HG03103 (cell line): ENCODE measurements around the gene RPL32.
"Not testable (repeated sequence)": the region's sequence is repeated elsewhere in the genome, so short reads cannot be mapped to it uniquely, and the experiment has no call there.

ENCODE experiments used
- ATAC-seq: cut with Tn5 transposase; IDR thresholded peaks from one replicate; pipeline ENCODE4 v1.9.1; 2021; ENCODE audit warnings: low read depth; ENCODE audit not compliant: unreplicated experiment

RPL32 gene

DNA sequence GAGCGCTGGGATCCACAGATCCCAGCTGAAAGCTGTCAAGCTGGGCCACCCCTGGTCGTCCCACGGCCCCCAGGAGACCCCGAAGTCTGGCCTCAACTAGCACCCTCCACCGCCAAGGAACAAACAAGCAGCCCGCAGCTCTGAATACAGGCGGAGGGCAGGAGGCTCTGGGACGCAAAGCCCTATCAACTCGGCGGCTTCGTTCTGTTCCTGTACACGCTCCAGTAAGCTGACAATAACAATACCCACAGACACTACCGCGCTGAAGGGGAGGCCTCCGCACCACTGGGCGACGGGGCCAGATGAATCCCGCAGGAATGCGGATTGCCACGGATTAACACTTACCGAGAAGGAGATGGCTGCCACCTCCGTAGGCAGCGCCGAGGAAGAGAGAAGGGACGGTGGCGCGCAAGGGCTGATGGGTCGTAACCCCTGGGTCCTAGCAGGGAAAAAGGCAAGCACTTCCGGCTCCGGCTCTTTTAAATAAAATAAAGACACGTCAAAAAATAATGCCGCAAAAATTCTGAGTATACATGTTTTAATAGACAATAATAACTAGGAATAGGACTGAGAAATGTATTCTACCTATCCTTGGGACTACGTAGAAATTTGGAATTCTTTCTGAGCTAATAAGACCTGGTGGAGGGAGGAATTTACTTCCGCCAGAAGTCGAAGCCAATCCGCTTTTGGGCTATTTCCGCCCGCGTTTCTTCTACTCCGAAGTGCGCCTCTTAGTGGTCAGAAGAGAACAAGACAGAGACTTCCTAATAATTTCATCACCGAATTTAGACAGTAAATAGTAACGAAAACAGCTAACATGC is at the start of gene RPL32:
Gene RPL32 (minus strand): TSS at position 417 of the 821 bp plus-strand sequence. CDS start 1,328 bp downstream, outside the sequence.
- ATAC-seq: peak; percentile 70

DNA sequence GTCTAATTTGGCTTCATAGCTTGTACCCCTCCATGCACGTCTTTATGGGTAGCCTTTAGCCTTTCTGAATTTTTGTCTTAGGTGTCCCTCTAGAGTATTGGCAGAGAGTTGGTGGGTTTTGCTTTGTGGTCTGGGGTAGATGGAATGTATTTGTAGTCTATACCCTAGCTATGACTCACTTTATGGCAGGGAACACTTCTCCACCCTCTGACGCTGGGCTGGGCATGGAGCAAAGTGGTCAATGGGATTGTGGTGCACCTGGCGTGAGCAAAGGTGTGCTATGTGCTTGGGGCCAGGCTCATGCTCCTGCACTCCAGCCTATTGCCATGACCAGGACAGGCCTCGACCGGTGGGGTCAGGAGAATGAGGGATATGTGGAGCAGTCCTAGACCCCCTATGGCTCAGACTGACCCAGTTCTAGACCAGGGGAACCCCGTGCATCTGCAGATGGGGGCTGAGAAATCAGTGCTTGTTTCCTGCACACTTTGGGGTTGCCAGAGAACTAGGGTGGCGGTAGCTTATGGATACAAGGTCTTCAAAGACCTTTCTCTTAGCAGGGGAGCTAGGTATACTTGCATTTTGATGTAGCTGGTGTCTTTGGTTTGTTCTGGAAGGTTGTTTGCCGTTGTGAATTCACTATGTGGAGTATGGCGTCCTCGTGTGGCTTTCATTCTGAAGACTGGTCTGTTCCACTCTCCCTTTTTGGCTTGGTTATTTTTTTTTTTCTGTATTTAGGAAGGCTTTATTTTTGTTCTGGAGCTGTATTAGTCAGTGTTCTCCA is 49.4 kb upstream of the RPL32 start:
- no peak for ATAC-seq

DNA sequence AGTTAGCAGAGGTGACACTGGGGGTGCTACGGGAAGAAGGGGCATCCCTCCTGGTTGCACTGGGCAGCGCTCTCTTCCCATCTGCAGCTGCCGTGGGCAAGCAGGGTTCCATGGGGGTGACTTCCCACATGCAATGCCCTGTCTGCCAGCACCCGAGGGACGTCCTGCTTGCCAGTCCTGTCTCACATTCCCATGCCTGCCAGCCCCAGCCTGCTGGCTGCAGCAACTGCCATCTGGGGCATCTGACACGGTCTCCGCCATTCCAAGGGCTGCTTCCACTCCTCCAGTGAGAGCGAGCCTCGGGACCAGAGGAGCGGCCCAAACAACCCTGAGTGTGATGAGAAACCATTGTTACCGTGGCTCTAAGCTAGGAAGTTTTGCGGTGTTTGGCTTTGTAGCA is 45.4 kb upstream of the RPL32 start:
- ATAC-seq: no peak

DNA sequence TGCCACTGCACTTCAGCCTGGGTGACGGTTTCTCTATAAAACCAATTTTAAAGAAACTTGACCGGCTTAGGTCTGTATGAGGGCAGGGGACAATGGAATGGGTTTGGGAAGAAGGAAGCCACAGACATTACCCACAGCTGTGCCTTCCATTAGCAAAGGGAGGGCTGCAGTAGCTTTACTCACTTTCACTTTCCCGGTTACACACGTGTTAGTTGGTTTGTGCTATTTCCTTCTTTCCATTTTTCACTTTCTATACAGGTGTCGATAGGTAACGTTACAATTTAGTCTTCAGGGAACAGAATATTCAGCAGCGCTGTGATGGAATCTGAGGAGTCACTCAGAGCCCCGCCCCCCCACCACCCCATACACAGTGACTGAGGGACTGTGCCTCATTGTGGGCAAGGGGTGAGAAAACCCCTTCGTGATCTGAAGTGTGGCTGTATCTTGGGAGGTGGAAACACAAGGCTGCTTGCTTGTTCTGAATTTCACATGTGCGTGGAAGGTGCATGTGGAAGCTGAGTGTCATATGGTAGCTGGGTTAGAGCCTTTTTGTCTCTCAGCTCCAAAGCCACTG is 44.8 kb upstream of the RPL32 start:
- no peak for ATAC-seq

DNA sequence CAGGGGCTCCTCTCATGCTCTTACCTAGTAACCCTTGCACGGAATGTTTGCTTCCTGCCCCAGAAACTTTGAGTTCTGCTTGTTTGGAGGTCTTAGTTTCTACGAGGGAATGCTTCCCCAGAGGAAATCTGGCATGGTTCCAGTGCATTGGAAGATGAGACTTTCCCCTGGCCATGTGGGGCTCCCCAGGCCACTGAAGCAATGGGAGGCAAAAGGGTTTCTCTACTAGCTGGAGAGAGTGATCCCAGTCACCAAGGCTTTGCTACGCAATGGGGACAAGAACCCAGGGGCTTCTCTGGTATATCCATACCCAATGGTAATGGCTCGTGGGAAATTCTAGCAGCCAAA is 44.2 kb upstream of the RPL32 start:
- no peak for ATAC-seq

DNA sequence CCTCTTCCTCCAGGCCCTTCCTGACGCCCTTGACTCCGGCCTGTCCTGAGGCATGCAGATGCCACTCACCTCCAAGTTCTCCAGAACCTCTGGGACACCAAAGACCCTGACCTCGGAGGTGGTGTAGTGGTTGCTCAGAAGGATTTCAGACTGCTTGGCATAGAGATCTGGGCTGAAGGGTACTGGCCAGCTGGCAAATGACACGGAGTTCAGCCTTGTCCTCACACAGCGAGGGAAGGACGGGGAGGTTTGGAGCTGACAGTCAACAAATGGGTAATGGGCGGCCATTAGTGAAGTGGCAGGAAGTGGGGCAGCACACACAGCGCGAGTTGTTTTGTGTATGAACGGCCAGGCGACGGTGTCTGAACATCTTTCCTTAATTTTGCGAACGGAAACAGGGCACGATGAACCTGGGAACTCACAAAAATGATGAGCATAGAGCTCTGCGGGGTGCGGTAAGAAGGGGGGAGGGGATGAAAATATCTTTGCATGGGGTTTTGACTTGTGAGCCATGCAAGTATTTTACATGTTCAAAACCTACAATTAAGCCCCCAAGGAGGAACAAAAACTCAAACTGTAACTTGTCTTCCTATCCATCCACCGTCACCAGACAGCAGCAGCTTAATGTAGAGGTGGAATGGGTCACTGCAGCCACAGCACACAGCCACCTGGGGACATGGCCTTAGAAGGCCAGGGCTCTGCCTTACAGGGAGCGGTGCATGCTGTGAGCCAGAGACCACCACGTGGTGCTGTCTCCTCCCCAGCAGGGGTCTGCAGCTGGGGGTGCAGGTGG is 43.6 kb upstream of the RPL32 start:
- ATAC-seq: peak; percentile 44

DNA sequence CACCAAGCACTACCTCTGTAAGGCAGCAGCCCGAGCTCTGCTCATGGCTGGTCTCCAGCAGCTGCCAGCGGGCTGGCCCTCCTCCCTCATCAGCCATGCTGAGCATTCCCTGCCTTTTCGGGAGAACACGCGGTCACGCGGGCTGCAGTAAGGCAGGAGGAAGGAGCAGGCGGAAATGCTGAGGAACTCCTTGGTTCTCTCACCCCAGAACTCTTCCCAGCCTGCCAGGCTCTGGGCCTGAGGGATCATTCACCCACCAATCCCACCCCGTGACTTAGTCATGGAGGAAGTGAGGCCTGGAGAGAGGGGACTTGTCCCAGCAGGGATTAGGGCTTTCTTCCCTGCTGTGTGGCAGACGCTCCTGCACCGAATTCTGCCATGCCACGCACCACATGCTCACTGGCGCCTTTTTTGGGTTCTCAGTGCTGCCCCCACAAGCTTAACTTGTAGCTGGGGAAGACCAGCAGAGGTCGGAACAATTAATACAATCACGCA is 42.9 kb upstream of the RPL32 start:
- no peak for ATAC-seq

DNA sequence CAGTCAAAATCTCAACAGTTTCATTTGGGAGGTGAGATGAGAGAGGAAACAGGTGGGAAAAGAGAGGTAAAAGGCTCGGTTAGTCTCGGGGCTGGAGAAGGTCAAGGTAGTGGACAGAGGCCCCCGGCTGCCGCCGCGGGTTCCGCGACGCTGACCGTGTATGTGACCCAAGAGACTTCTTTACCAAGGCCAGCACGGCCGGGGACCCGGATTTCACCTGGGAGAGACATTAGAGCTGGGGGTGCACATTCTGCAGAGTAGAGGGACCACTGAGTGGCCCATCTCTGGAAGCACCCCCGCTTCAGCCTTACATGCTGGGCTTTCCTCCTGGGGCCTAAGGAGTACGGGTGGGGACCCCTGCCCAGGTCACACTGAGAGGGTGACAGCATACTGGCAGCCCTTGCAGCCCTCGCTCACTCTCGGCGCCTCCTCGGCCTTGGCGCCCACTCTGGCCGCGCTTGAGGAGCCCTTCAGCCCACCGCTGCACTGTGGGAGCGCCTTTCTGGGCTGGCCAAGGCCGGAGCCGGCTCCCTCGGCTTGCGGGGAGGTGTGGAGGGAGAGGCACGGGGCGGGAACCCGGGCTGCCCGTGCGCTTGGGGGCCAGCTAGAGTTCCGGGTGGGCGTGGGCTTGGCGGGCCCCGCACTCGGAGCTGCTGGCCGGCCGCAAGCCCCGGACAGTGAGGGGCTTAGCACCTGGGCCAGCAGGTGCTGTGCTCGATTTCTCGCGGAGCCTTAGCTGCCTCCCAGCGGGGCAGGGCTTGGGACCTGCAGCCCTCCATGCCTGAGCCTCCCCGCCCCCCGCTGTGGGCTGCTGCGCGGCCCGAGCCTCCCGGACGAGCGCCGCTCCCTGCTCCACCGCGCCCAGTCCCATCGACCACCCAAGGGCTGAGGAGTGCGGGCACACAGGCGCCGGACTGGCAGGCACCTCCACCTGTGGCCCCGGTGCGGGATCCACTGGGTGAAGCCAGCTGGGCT is 41.3 kb upstream of the RPL32 start:
- ATAC-seq: no peak

DNA sequence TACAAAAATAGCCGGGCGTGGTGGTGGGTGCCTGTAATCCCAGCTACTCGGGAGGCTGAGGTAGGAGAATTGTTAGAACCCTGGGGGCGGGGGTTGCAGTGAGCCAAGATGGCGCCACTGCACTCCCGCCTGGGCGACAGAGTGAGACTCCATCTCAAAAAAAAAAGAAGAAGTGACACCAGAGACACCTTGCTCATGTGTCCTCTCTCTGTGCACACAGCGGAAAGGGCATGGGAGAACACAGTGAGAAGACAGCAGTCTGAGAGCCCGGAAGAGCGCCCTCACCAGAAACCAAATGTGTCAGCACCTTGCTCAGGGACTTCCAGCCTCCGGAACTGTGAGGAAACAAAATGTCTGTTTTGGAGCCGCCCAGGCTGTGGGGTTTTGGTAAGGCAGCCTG is 40.5 kb upstream of the RPL32 start:
- ATAC-seq: peak; percentile 43

DNA sequence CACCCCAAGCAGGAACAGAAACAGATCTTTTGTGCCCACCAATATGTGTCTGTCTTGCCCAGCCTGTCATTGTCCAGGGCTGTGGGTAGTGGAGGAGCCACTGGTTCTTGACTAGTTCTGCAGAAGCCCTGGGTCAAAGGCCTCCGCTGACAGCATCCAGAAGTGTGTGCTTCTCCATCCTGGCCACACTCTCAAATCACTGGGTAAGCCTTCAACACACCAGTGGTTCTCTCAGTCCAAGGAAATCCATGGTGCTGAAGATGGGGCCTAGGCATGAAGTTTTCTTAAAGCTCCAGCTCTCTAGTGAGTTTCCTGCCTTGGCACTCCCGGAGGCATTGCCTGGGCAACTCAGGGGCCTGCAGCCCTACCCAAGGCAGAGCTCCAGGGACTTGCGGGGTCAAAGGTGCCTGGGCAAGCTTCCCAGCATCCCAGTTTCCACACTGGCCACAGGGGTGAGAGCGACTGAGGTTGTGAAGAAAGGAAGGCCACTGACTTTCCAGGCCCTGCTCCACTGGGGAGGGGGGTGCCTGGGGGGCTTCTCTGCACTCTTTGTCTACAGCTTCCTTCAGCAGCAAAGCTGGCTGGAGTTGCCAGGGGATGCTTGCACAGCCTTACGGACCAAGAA is 37.9 kb upstream of the RPL32 start:
- ATAC-seq: no peak

DNA sequence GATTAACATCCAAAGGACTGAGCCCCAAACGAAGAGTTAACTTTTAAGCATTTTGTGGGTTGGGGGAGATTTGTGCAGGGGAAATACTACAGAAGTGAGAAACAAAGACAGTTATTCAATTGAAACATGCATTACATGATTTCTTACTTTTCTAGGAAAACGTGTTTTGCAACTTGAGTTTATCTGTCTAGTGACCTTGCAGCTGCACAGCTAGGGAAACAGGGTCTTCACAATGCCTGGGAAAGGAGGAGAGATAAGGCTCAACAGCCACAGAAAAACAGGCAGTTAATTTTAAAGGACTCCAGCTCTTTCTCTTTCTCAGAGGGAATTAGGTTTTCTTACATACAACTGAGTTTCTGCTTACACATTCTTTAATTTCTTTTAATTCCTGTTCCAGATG is 37.4 kb upstream of the RPL32 start:
- not testable (repeated sequence) for ATAC-seq

DNA sequence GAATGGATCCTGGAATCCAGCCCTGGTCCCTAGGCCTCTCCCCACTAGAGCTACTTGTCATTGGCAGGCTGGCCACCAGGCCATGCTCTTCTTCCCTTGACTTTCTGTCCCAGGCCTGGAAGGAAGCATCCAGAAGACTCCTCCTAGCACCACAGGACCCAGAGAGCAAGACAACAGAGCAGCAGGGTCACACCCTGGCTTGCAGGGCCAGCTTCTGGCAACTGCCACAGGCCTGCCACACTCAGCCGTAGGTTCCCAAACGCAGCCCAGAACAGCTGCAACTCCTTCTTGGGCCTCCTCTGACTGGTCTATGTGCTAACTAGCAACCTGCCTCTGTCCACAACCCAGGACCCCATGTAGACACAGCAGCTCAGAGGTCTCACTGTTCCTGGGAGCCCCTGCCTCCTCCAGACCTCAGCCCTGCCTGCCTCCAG is 36.8 kb upstream of the RPL32 start:
- no peak for ATAC-seq

DNA sequence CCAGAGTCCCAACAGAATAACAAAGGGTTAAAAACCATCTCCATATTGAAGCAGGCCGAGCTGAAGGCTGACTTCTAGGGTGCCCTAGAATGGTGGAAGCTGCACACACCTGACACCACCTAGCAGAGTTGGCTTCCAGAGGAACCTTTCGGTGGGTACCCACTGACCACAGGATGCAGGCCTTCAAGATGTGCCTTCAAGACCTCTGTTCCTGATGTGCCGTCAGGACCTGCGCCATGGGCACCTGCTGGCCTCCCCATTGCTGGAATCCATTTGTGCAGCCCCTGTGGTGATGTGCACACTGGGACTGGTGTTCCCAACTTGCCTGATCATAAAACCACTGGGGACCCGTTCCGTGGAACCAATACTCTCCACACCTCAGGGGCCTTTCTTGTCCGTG is 35.7 kb upstream of the RPL32 start:
- ATAC-seq: no peak

DNA sequence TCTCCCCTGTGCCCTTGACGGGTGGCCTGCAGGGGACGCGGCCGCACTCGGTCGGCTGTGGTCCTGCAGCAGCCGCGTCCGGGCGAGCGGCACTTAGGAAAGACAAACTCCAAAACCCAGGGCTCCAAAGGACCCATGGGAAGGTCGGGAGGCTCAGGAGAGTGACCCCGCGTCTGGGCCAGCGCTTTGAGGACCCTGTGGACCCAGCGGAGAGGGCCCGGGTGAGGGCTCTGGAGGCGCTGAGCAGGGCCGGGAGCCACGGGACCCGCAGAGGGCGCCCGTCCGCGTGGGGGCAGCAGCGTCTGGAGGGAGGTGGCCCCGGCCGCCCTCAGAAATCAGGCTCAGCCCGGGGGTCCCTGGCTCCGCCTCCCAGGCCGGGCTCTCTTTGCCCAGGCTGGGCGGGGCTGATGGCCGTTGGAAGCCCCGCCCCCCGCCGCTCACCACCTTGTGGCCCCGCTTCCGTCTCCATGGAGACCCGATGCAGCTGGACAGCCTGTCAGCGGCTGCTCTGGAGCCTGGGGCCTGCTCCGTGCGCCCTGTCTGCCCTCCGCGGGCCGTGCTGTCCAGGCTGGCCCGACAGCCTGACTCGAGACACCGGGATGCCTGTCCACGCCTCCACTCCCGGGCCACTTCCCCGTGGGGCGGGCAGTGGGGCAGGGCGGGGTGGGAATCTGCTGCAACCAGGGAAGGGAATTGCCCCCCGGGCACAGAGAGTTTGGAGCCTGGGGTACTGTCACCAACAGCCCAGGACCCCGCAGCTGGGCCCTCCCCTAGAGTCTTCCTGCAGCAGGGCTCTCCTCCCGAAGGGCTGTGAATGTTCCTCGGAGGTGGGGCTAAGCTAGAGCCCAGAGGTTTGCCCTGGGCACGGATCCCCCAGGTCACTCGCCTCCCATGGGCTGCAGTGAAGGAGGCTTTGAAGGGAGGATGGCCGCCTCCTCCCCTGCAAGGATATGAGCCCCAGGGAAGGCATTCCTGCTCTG is 34.8 kb upstream of the RPL32 start:
- ATAC-seq: no peak

DNA sequence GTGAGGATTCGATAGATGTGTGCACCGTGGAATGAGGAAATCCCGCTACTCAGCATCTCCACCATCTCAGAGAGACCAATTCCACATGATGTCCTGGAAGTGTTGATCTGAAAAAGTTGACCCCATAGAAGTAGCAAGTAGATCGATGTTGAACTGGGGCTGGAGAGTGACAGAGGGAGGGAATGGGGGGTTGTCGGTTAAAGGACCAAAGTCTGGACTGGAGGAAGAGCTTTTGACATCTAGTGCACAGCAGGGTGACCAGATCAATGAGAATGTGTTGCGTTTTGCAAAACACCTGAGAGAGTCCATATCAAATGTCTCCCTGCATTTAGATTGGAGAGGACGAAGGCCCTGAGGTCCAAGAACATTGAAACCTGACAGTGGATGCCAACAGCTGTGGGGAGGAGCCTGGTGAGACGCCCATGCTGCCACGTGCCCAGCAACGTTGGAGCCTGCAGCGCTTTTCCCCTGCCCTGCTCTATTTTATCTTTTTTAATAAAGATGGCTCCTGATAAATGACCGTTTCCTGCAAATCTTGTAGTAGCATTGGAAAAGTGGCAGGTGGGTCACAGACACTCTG is 30.1 kb upstream of the RPL32 start:
- ATAC-seq: no peak

DNA sequence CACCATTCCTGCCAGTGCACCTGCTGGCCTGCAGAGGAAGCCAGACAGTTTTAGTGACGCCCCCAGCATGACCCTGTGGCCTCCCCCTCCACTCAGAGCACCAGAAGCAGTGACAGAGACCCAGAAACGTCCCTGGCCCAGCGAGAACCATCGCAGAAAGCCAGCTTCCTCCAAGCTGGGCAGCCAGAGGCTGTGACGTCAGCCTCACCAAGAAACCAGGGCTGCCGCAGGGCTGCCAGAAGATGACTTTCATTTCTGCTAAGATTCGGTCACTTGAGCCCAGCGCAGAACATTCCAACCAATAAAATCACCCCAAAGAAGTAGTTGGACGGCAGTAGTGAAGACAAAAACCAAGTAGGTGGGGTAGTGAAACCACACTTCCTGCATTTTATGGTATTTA is 29.6 kb upstream of the RPL32 start:
- ATAC-seq: no peak

DNA sequence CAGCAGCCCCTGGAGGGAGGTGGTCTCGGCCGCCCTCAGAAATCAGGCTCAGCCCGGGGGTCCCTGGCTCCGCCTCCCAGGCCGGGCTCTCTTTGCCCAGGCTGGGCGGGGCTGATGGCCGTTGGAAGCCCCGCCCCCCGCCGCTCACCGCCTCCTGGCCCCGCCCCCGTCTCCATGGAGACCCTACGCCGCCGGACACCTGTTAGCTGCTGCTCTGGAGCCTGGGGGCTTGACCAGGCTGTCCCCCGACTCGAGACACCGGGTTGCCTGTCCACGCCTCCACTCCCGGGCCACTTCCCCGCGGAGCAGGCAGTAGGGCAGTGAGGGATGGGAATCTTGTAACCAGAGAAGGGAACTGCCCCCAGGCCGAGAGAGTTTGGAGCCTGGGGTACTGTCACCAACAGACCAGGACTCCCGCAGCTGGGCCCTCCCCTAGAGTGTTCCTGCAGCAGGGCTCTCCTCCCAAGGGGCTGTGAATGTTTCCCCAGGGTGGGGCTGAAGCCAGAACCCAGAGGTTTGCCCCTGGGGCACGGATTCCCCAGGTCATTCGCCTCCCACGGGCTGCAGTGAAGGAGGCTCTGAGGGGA is 27.8 kb upstream of the RPL32 start:
- ATAC-seq: peak; percentile 43
